SU-DHL-6 (cell line): ENCODE data around the gene PLEKHA5.

ENCODE experiments used
- H2AFZ ChIP-seq: fragments of 200-600 bp; sonication (generic); 2 replicates; pipeline ENCODE4 v1.6.1; 2014; ENCODE audit warnings: low read depth, mild to moderate bottlenecking, moderate library complexity, mixed read lengths, antibody characterized with exemption, low read length; ENCODE audit not compliant: severe bottlenecking
- H3F3A ChIP-seq: fragments of 200-600 bp; shearing (Covaris generic); 2 replicates; pipeline ENCODE4 v1.6.0; 2016; ENCODE audit warnings: antibody characterized with exemption, mild to moderate bottlenecking; ENCODE audit not compliant: insufficient read depth
- H3K27ac ChIP-seq: fragments of 200-600 bp; sonication (generic); 2 replicates; pipeline ENCODE4 v1.5.1; 2016; ENCODE audit warnings: low read depth, mild to moderate bottlenecking, low read length, moderate library complexity, mixed read lengths
- H3K27me3 ChIP-seq: fragments of 200-600 bp; sonication (generic), shearing (Covaris generic); 2 replicates; pipeline ENCODE4 v1.6.0; 2014; ENCODE audit warnings: mild to moderate bottlenecking, low read length
- H3K36me3 ChIP-seq: fragments of 200-600 bp; sonication (generic); 2 replicates; pipeline ENCODE4 v1.6.1; 2014; ENCODE audit warnings: mild to moderate bottlenecking, low read length, mixed read lengths
- H3K4me2 ChIP-seq: fragments of 300-600, 200-600 bp; shearing (Covaris generic), sonication (generic); 2 replicates; pipeline ENCODE4 v1.6.0; 2014; ENCODE audit warnings: low read length, low read depth, mild to moderate bottlenecking; ENCODE audit not compliant: poor library complexity, severe bottlenecking
- H3K4me3 ChIP-seq: fragments of 200-600 bp; sonication (generic); 2 replicates; pipeline ENCODE4 v1.5.1; 2014; ENCODE audit warnings: antibody characterized with exemption, low read length, mild to moderate bottlenecking, mixed read lengths; ENCODE audit not compliant: insufficient read depth, poor library complexity, severe bottlenecking
- H3K79me2 ChIP-seq: fragments of 200-600 bp; sonication (generic); 2 replicates; pipeline ENCODE4 v1.6.1; 2014; ENCODE audit warnings: mild to moderate bottlenecking, low read length, moderate library complexity; ENCODE audit not compliant: insufficient read depth
- H3K9ac ChIP-seq: fragments of 200-600 bp; sonication (generic); 2 replicates; pipeline ENCODE4 v1.7.0; 2014; ENCODE audit warnings: mild to moderate bottlenecking, low read length
- H3K9me2 ChIP-seq: fragments of 200-600 bp; sonication (generic); replicated peaks from 2 replicates; pipeline ENCODE4 v1.6.1; 2014; ENCODE audit warnings: low read length; ENCODE audit not compliant: insufficient read depth
- H3K9me3 ChIP-seq: fragments of 200-600 bp; sonication (generic); 2 replicates; pipeline ENCODE4 v1.6.1; 2014; ENCODE audit warnings: low read length, mixed read lengths; ENCODE audit not compliant: insufficient read depth
- H4K20me1 ChIP-seq: fragments of 200-600 bp; sonication (generic); 2 replicates; pipeline ENCODE4 v1.6.1; 2014; ENCODE audit warnings: low read depth, mild to moderate bottlenecking, antibody characterized with exemption, low read length, moderate library complexity, mixed read lengths
- CTCF ChIP-seq: fragments of 200-600 bp; sonication (generic); IDR thresholded peaks from one replicate; pipeline ENCODE4 v1.5.1; 2017; ENCODE audit warnings: antibody characterized with exemption, mild to moderate bottlenecking, low read length, moderate library complexity; ENCODE audit not compliant: insufficient read depth, poor library complexity, severe bottlenecking
- EZH2phosphoT487 ChIP-seq: fragments of 200-600 bp; sonication (generic), shearing (Covaris generic); conservative IDR thresholded peaks from 2 replicates; pipeline ENCODE4 v1.6.1; 2018; ENCODE audit warnings: mild to moderate bottlenecking, antibody characterized with exemption, low read length, moderate library complexity, mixed read lengths

Gene PLEKHA5

GRCh38 chr12:19107750-19108149, 21.8 kb upstream of the PLEKHA5 start:
- H4K20me1 ChIP-seq: no peaks in the 10 kb centered on the region
- H3K9ac ChIP-seq: no peak overlapping the region
- H3K27ac ChIP-seq: no peak overlapping the region
- no peaks in the 10 kb centered on the region for H3F3A ChIP-seq
- no peak overlapping the region for H2AFZ ChIP-seq
- H3K9me3 ChIP-seq: no peaks in the 10 kb centered on the region
- no peaks in the 10 kb centered on the region for H3K79me2 ChIP-seq
- H3K27me3 ChIP-seq: no peaks in the 10 kb centered on the region
- no peaks in the 10 kb centered on the region for H3K9me2 ChIP-seq
- H3K4me2 ChIP-seq: no peak overlapping the region
- TF ChIP-seq CTCF: no peak
- H3K36me3 ChIP-seq: no peaks in the 10 kb centered on the region
- H3K4me3 ChIP-seq: no peak overlapping the region

- Histone ChIP-seq H2AFZ (no peak overlapping the region), H3K4me2 (no peak overlapping the region), H3K9me2 (no peaks in the 10 kb centered on the region), H3K79me2 (no peaks in the 10 kb centered on the region), H3K36me3 (no peaks in the 10 kb centered on the region), H3K9ac (no peak overlapping the region), H3K4me3 (no peak overlapping the region), H3K27ac (no peak overlapping the region), H3F3A (no peaks in the 10 kb centered on the region), H4K20me1 (no peaks in the 10 kb centered on the region), H3K9me3 (no peaks in the 10 kb centered on the region), H3K27me3 (no peaks in the 10 kb centered on the region)
- no peak for TF ChIP-seq EZH2phosphoT487
- TF ChIP-seq CTCF: no peak
Observed at GRCh38 chr12:19110221-19110940, 19.2 kb upstream of the PLEKHA5 start.

- H4K20me1 ChIP-seq: no peaks in the 10 kb centered on the region
- no peak overlapping the region for H3K9ac ChIP-seq
- no peaks in the 10 kb centered on the region for H3F3A ChIP-seq
- H3K27ac ChIP-seq: no peak overlapping the region
- H3K4me2 ChIP-seq: no peak overlapping the region
- no peak for TF ChIP-seq EZH2phosphoT487
- TF ChIP-seq CTCF: no peak
- no peaks in the 10 kb centered on the region for H3K9me3 ChIP-seq
- no peaks in the 10 kb centered on the region for H3K36me3 ChIP-seq
- H3K4me3 ChIP-seq: no peak overlapping the region
- H2AFZ ChIP-seq: no peak overlapping the region
- no peaks in the 10 kb centered on the region for H3K79me2 ChIP-seq
- H3K9me2 ChIP-seq: no peaks in the 10 kb centered on the region
- H3K27me3 ChIP-seq: no peaks in the 10 kb centered on the region
Observed at GRCh38 chr12:19113464-19113863, 16.1 kb upstream of the PLEKHA5 start.

- Histone ChIP-seq H3K4me3 (no peak overlapping the region), H3K9me3 (no peaks in the 10 kb centered on the region), H3K27me3 (no peaks in the 10 kb centered on the region), H4K20me1 (no peaks in the 10 kb centered on the region), H3F3A (no peaks in the 10 kb centered on the region), H2AFZ (no peak overlapping the region), H3K4me2 (no peak overlapping the region), H3K27ac (no peak overlapping the region), H3K79me2 (no peaks in the 10 kb centered on the region), H3K9ac (no peak overlapping the region), H3K9me2 (no peaks in the 10 kb centered on the region), H3K36me3 (no peaks in the 10 kb centered on the region)
- no peak for TF ChIP-seq EZH2phosphoT487
- no peak for TF ChIP-seq CTCF
Observed at GRCh38 chr12:19115285-19115684, 14.2 kb upstream of the PLEKHA5 start.
